ENCODE data around the gene SMC1B.

SMC1B gene

GRCh38 chr22:45318558-45319323, 94.7 kb downstream of the SMC1B start:
- no peak for DNase-seq (ENCODE audit: low spot score)

- DNase-seq (ENCODE audit: low spot score) = peak; percentile 71
Measured at GRCh38 chr22:45318168-45318557, 95.2 kb downstream of the SMC1B start.

- no peak for DNase-seq (ENCODE audit: low spot score)
Measured at GRCh38 chr22:45317551-45318167, 95.7 kb downstream of the SMC1B start.

- no peak for DNase-seq (ENCODE audit: low spot score)
Measured at GRCh38 chr22:45316796-45317526, 96.4 kb downstream of the SMC1B start.

- no peak for DNase-seq (ENCODE audit: low spot score)
Measured at GRCh38 chr22:45314786-45315185, 98.6 kb downstream of the SMC1B start.

- no peak for DNase-seq (ENCODE audit: low spot score)
Measured at GRCh38 chr22:45314054-45314721, 99.2 kb downstream of the SMC1B start.

GRCh38 chr22:45312856-45313255, 100.5 kb downstream of the SMC1B start:
- DNase-seq (ENCODE audit: low spot score) = no peak

GRCh38 chr22:45312415-45312814, 101.0 kb downstream of the SMC1B start:
- DNase-seq (ENCODE audit: low spot score) = no peak

GRCh38 chr22:45310977-45311531, 102.3 kb downstream of the SMC1B start:
- DNase-seq (ENCODE audit: low spot score) = no peak

GRCh38 chr22:45310331-45310976, 102.9 kb downstream of the SMC1B start:
- DNase-seq (ENCODE audit: low spot score) = no peak

GRCh38 chr22:45309422-45310227, 103.8 kb downstream of the SMC1B start, which contains the start of gene FAM118A:
TSS of gene FAM118A (plus strand) at chr22:45309934. CDS start at chr22:45322380, 12,446 bp downstream.
- peak; percentile 88 for DNase-seq (ENCODE audit: low spot score)

GRCh38 chr22:45308957-45309421, 104.4 kb downstream of the SMC1B start:
- DNase-seq (ENCODE audit: low spot score) = no peak

- no peak for DNase-seq (ENCODE audit: low spot score)
Measured at GRCh38 chr22:45308391-45308956, 104.9 kb downstream of the SMC1B start.

- no peak for DNase-seq (ENCODE audit: low spot score)
Measured at GRCh38 chr22:45306139-45306538, 107.3 kb downstream of the SMC1B start.

GRCh38 chr22:45305456-45306075, 107.8 kb downstream of the SMC1B start:
- no peak for DNase-seq (ENCODE audit: low spot score)

- no peak for DNase-seq (ENCODE audit: low spot score)
Measured at GRCh38 chr22:45304971-45305370, 108.4 kb downstream of the SMC1B start.

GRCh38 chr22:45303181-45303580, 110.2 kb downstream of the SMC1B start:
- DNase-seq (ENCODE audit: low spot score) = no peak

- no peak for DNase-seq (ENCODE audit: low spot score)
Measured at GRCh38 chr22:45302751-45303150, 110.6 kb downstream of the SMC1B start.

GRCh38 chr22:45298934-45299505, 114.4 kb downstream of the SMC1B start:
- DNase-seq (ENCODE audit: low spot score) = no peak
